Mucosa of rectum (tissue), 2 donors: ENCODE data around the gene RPS6KA4.
A peak's percentile ranks its signal among the peaks of the same experiment; 100 is the strongest.

ENCODE experiments used
- H3K27ac ChIP-seq, 2 donors: one replicate each; pipeline ENCODE4 v1.7.0; 2013; ENCODE audit warnings: inconsistent platforms in 2 of 2, low read depth in 2 of 2, low read length in 2 of 2
- H3K27me3 ChIP-seq, 2 donors: one replicate each; pipeline ENCODE4 v1.7.0; 2013; ENCODE audit warnings: low read length in 2 of 2; ENCODE audit not compliant: control insufficient read depth in 2 of 2, insufficient read depth in 2 of 2
- H3K36me3 ChIP-seq, 2 donors: one replicate each; pipeline ENCODE4 v1.7.0; 2013; ENCODE audit warnings: low read length in 2 of 2; ENCODE audit not compliant: control insufficient read depth in 2 of 2, insufficient read depth in 2 of 2
- H3K4me1 ChIP-seq, 2 donors: one replicate each; pipeline ENCODE4 v1.7.0; 2013; ENCODE audit warnings: low read length in 2 of 2, mild to moderate bottlenecking in 1 of 2; ENCODE audit not compliant: control insufficient read depth in 2 of 2, insufficient read depth in 2 of 2
- H3K4me3 ChIP-seq, 2 donors: one replicate each; pipeline ENCODE4 v1.7.0; 2013; ENCODE audit warnings: low read length in 2 of 2
- H3K9ac ChIP-seq, 2 donors: one replicate each; pipeline ENCODE4 v1.7.0; 2013; ENCODE audit warnings: low read length in 2 of 2, low read depth in 1 of 2, mild to moderate bottlenecking in 1 of 2
- H3K9me3 ChIP-seq, 2 donors: one replicate each; pipeline ENCODE4 v1.7.0; 2013; ENCODE audit warnings: low read length in 2 of 2; ENCODE audit not compliant: control insufficient read depth in 2 of 2
- donor health status: healthy.
- donor health status: Normal muscosa, but diverticular disease.

Gene RPS6KA4

DNA sequence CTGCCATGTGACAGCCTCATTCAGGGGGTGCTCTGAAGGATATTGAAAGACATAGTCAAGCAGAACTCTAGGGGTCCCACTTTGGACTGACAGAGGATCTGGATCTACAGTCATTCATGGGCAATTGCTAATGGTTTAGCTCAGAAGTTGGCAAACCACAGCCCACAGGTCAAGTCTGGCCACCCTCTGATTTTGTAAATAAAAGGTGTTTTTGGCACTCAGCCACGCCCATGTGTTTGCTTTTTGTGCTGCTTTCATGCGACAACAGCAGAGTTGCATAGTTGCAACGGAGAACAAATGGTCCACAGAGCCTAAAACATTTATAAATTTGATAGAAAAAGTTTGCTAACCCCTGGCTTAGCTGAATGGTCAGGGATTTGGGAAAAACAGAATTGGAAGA, 41.7 kb downstream of the RPS6KA4 start:
- H3K27me3 ChIP-seq, result no peaks in the 10 kb centered on the region
- no peaks in the 10 kb centered on the region for H3K36me3 ChIP-seq
- no peaks in the 10 kb centered on the region for H3K9me3 ChIP-seq
- no peak overlapping the region for H3K9ac ChIP-seq
- no peak overlapping the region for H3K27ac ChIP-seq
- H3K4me3 ChIP-seq, result no peak overlapping the region
- H3K4me1 ChIP-seq, result no peaks in the 10 kb centered on the region

DNA sequence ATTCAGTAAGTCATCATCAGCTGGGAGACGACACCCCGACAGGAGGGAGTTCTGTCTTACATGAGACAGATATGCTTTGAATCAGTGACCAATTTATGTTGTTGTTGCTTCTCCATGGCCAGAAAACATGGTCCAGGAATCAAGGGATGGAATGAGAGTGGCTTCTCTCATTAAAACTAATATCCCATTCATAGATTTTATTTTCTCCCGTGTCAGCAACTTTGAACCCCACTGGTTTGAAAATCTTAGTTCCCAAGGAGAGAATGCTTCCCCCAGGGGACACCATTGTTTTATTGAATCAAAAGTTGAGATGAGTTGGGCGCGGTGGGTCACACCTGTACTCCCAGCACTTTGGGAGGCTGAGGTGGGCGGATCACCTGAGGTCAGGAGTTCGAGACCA, 42.8 kb downstream of the RPS6KA4 start:
- H3K9me3 ChIP-seq, result no peaks in the 10 kb centered on the region
- no peak overlapping the region for H3K4me3 ChIP-seq
- H3K4me1 ChIP-seq, result no peaks in the 10 kb centered on the region
- no peaks in the 10 kb centered on the region for H3K27me3 ChIP-seq
- H3K9ac ChIP-seq, result no peak overlapping the region
- H3K27ac ChIP-seq, result no peak overlapping the region
- no peaks in the 10 kb centered on the region for H3K36me3 ChIP-seq

DNA sequence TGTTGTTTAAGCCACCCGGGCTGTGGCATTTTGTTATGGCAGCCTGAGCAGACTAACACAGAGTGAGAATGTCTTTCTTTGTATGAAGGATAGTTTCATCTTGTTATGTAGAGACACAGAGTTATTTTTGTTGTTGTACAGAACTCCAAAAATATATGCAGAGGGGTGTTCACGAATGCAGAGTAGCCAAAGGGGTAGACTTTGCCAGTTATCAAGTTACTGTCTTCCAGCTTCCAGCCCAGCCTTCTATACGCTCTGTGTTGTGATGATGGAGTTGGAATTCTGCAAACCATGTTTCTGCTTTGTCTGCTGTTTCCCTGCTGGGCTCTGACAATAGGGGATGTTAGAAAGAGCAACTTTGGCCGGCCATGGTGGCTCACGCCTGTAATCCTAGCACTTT, 44.1 kb downstream of the RPS6KA4 start:
- no peaks in the 10 kb centered on the region for H3K27me3 ChIP-seq
- H3K27ac ChIP-seq, result no peak overlapping the region
- no peak overlapping the region for H3K9ac ChIP-seq
- no peaks in the 10 kb centered on the region for H3K9me3 ChIP-seq
- no peaks in the 10 kb centered on the region for H3K36me3 ChIP-seq
- no peaks in the 10 kb centered on the region for H3K4me1 ChIP-seq
- H3K4me3 ChIP-seq, result no peak overlapping the region

DNA sequence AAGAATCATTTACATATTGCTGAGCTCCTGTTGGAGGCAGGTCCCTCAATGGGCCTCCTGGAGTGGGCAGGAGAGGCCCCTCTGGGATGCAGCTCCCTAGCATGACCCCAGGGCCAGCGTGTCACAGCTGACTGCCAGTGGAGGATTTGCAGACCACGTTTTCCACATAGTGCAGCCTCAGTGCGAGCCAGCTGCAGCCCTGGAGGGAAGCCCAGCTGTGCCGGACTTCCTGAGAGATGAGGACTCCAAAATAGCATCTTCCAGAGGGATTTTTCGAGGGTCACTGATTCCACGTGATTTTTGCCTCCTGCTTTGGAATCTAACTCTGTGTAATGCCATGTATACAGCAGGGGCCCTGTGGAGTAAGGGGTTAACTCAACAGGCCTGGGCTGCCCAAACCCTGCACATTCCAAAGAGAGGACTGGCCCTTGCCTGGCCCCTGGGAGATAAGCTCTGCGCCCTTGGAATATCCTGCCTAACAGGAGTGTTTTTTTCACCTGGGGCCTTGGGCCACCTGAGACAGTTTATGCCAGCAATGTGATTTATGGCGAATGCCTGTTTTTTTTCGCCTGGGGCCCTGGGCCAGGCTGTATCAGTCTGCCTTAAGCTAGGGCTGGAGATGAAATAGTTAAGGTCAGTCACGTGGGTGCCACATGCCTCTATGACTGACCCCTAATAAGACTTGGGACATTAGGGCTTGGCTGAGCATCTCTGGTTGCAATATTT, 47.4 kb downstream of the RPS6KA4 start:
- Histone ChIP-seq H3K4me3 (no peak overlapping the region), H3K27me3 (no peaks in the 10 kb centered on the region), H3K36me3 (no peaks in the 10 kb centered on the region), H3K9me3 (no peaks in the 10 kb centered on the region), H3K27ac (peak overlapping the region in 1 of 2 donors; percentile 13), H3K4me1 (no peaks in the 10 kb centered on the region), H3K9ac (no peak overlapping the region)

DNA sequence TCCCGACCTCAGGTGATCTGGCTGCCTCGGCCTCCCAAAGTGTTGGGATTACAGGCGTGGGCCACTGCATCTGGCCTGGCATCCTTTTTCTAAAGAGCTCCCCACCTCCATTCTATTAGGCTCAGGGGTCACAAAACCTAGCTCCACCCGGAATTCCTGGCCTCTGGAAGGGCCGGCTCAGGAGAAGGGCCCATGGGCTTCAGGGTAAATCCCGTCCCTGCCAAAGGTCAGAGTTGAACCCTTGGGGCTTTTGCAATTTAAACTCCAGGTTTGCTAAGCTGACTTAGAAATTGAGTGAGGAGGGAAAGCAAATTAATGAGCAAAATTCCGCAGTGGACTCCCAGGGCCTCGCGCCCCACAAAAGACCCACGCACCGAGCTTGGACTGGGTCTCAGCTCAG, 48.3 kb downstream of the RPS6KA4 start:
- H3K9ac ChIP-seq, result no peak overlapping the region
- H3K4me3 ChIP-seq, result no peak overlapping the region
- no peaks in the 10 kb centered on the region for H3K9me3 ChIP-seq
- H3K4me1 ChIP-seq, result no peaks in the 10 kb centered on the region
- H3K27me3 ChIP-seq, result no peaks in the 10 kb centered on the region
- H3K36me3 ChIP-seq, result no peaks in the 10 kb centered on the region
- H3K27ac ChIP-seq, result no peak overlapping the region

DNA sequence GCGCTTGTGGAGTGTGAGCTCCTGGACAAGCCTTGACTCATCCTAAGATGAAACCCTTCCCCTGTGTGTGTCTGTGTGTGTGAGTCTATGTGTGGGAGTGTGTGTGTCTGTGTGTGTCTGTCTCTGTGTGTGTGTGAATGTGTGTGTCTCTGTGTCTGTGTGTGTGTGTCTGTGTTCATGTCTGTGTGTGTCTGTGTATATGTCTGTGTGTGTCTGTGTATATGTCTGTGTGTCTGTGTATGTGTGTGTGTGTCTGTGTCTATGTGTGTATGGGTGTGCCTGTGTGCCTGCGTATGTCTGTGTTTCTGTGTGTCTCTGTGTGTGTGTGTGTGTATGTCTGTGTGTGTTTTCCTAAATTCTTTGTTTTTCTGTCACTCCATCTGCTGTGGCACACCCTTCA, 48.7 kb downstream of the RPS6KA4 start:
- Histone ChIP-seq H3K27ac (no peak overlapping the region), H3K9me3 (no peaks in the 10 kb centered on the region), H3K4me1 (no peaks in the 10 kb centered on the region), H3K4me3 (no peak overlapping the region), H3K36me3 (no peaks in the 10 kb centered on the region), H3K9ac (no peak overlapping the region), H3K27me3 (no peaks in the 10 kb centered on the region)

DNA sequence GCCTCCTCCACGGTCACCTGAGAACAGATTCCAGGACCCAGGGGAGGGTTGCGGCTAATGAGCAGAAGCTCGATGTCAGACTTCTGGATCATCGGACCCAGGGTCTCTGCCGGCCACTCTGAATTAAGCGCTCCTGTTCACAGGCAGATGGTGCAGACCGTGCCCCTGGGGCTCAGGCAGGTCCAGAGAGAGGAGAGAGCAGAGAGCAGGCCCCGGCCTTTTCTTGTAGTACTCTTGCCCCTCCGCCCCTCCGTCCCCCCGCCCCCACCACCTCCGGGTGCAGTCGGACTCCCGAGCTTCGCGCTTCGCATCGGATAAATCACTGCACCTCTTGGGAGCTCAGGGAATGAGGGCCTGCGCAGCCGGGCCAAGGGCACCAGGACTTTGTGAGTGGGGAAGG, 50.3 kb downstream of the RPS6KA4 start:
- Histone ChIP-seq H3K4me1 (no peaks in the 10 kb centered on the region), H3K27me3 (no peaks in the 10 kb centered on the region), H3K4me3 (no peak overlapping the region), H3K27ac (no peak overlapping the region), H3K36me3 (no peaks in the 10 kb centered on the region), H3K9ac (no peak overlapping the region), H3K9me3 (no peaks in the 10 kb centered on the region)

DNA sequence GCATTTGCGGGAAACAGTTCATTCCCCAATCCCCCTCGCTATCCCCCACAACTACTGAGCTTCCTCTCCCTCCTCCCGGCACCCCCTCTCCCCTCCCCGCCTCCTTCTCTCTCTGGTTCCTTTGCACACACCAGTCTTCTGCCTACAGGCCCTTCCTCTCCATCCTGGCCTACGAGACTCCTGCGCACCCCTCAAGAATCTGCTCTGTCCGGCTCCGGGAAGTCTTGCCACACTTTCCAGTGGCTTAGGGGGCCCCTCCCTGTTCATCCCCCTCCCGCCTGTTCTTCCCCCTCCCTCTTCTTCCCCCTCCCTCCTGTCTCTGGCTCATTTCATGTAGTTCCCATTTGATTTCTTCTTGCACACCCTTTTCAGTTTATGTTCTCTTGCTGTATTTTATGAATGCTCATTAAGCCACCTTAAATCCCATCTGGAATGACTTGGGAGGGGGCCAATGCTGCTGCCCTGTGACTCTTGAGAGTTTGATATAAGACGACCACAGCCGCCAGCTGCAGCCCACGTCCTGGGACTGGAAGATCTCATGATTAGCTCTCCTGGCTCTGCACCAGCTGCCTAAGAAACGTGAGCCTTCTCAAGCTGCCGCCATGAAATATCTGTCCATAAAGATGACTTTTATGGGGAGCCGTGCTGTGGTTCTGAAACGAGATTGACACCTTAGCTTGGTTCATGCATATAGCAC, 50.9 kb downstream of the RPS6KA4 start:
- H3K4me3 ChIP-seq, result no peak overlapping the region
- no peak overlapping the region for H3K9ac ChIP-seq
- no peaks in the 10 kb centered on the region for H3K9me3 ChIP-seq
- no peaks in the 10 kb centered on the region for H3K4me1 ChIP-seq
- no peaks in the 10 kb centered on the region for H3K36me3 ChIP-seq
- H3K27ac ChIP-seq, result no peak overlapping the region
- H3K27me3 ChIP-seq, result no peaks in the 10 kb centered on the region

DNA sequence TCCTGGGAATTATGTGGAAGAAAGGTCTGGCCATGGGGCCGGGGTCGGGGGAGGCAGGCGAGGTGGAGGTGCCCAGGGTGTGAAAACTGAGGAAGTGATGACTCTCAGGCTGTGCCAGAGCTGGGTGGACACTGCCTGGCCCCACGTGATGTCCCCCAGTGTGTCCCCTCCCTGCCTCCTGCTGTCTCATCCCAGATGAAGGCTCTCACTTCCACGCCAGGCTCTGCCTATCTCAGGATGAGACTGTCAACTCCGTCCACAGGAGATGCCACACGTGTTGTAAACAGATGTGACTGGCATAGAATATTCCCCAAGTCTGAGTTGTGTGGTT, 51.4 kb downstream of the RPS6KA4 start:
- Histone ChIP-seq H3K4me3 (no peak overlapping the region), H3K9ac (no peak overlapping the region), H3K36me3 (no peaks in the 10 kb centered on the region), H3K27ac (no peak overlapping the region), H3K9me3 (no peaks in the 10 kb centered on the region), H3K27me3 (no peaks in the 10 kb centered on the region), H3K4me1 (no peaks in the 10 kb centered on the region)

DNA sequence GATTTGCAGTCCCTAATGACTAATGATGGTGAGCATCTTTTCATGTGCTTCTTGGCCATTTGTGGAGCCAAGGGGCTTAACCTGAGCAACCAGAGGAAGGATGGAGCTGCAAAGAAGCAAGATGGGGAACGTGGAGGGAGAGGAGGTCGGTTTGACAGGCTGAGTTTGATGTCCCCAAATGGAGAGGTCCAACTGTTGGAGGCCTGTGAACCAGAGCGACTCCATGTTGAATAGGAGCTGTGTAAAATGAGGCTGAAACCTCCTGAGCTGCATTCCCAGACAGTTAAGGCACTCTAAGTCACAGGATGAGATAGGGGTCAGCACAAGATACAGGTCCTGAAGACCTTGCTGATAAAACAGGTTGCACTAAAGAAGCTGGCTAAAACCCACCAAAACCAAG, 54.5 kb downstream of the RPS6KA4 start:
- Histone ChIP-seq H3K4me1 (no peaks in the 10 kb centered on the region), H3K9me3 (no peaks in the 10 kb centered on the region), H3K36me3 (no peaks in the 10 kb centered on the region), H3K27ac (no peak overlapping the region), H3K4me3 (no peak overlapping the region), H3K27me3 (no peaks in the 10 kb centered on the region), H3K9ac (no peak overlapping the region)
